Renal pelvis (tissue), 4 donors: ENCODE data around the gene SFMBT1. TPM values are rescaled to one million over a fixed set of nuclear protein-coding genes. Genes with fewer than 3 reads are reported as not detected.

Experiments
- DNase-seq: peaks from one replicate; pipeline ENCODE4 v3.0.0-alpha.2; 2013
- polyA plus RNA-seq, 3 donors: library from polyadenylated mRNA; unstranded; fragments of 120-200 nt; gene quantifications; one replicate each; pipeline ENCODE4 v1.2.1, GENCODE V29; 2013; ENCODE audit not compliant: insufficient read length in 3 of 3

The SFMBT1 gene
- polyA plus RNA-seq, 3 donors = 9.9 to 11.7 (median 10.8) TPM

DNA sequence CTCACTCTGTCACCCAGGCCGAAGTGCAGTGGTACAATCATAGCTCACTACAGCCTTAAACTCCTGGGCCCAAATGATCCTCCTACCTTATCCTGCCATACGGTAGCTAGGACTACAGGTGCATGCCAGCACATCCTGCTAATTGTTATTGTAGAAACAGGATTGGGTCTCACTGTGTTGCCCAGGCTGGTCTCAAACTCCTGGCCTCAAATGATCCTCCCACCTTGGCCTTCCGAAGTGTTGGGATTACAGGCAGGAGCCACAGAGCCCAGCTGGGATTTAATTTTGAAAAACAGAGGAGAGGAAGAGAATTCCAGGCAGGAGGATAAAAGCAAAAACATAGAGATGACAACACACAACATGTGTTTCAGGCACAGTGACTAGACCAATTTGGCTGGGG lies 40.5 kb downstream of the SFMBT1 start:
- no peak for DNase-seq

GRCh38 chr3:53003320-53003719 lies 42.6 kb downstream of the SFMBT1 start:
- DNase-seq = no peak

GRCh38 chr3:52998771-52999513 lies 46.9 kb downstream of the SFMBT1 start:
- no peak for DNase-seq

DNA sequence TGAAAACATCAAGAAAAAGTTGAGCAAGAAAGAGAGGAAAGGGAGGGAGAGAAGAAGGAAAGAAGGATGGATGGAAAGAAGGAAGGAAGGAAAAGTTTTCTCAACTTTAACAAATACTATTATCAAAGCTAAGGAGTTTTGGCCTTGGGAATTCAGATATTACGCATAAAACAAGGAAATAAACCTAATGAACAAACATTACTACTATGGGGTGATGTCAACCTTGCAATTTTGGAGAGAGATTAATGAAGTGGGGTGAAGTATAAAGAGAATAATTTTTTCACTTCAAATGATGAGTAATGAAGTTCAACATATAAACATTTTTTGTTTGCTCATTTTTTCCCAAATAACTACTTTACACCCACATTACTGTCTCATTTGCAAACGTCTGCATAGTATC lies 55.2 kb downstream of the SFMBT1 start:
- no peak for DNase-seq

DNA sequence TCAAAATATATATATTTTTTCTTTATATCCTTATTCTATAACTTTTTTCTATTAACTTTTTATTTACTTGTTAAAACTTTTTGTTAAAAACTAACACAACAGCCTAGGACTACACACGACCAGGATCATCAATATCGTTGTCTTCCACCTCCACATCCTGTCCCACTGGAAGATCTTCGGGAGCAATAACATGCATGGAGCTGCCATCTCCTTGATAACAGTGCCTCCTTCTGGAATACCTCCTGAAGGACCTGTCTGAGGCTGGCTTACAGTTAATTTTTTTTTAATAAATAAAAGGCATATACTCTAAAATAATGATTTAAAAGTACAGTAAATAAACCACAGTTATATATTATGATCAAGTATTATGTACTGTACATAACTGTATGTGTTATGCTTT lies 58.9 kb downstream of the SFMBT1 start:
- DNase-seq = no peak

GRCh38 chr3:52986049-52986448 lies 59.8 kb downstream of the SFMBT1 start:
- no peak for DNase-seq

- DNase-seq = no peak
These were observed 62.0 kb downstream of the SFMBT1 start for GRCh38 chr3:52983828-52984227.

DNA sequence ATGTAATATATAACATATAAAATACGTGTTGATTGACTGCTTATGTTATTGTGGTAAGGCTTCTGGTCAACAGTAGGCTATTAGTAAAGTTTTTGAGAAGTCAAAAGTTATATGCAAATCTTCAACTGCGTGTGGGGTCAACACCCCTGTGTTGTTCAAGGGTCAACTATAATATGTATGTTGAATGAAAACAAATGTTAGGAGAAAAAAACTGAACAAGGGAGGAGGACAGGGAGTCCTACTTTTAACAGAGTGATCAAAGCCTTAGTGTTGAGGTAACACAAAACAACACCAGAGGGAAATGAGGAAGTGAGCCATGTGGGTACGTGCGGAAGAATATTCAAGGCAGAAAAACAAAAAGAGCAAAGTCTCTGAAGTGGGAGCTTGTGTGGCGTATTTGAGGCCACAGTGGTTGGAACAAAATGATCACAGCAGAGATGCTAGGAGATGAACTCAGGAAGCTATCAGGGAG lies 62.5 kb downstream of the SFMBT1 start:
- no peak for DNase-seq

- DNase-seq = no peak
These were observed 63.0 kb downstream of the SFMBT1 start for GRCh38 chr3:52982839-52983238.

DNA sequence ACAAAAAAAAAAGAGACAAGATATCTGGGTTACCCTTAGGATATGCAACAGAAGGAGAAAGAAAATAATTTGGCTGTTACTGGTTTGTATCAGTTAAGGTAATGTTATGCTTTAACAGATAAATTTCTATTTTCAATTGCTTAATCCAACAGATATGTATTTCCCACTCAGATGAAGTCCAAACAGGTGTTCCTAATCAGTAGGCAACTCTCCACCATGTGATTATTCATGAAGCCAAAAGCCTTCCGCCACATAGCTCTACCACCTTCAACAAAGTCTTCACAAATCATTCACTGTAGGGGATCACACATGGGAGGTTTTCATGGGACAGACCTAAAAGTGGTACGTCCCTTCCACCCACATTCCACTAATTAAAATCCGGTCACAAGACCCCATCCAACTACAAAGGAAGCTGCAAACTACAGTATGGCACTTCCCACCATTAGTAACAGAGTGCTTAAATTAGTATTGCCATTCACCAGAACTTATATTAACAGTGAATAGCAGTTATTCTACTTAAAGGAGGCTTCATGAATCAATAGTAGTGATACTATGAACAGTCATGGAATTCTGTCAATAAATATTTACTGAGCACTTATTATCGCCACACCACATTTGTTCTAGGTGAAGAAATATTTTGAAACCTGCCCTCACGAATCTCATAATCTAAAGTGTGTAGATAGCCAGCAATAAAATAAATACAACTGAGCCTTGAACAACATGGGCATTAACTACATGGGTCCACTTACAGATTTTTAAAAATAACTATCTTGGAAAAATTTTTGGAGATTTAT lies 66.5 kb downstream of the SFMBT1 start:
- no peak for DNase-seq

- DNase-seq = no peak
These were observed 67.6 kb downstream of the SFMBT1 start for GRCh38 chr3:52978109-52978754.

DNA sequence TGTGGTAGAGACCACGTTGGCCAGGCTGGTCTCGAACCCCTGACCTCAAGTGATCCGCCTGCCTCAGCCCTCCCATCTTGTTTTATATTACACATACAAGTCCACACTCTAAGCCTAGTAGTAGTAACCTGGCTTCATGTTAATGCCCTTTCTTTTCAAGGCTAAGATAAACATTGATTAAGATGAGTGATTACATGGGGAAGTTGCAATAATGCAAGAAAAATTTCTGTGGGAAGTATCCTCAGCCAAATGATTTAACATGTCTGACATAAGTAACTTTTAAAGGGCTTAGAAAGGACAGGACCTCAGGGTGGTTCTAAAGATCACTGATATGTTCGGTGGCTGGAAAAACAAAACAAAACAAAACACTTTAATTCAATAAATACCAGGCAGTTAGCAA lies 72.1 kb downstream of the SFMBT1 start:
- no peak for DNase-seq

DNA sequence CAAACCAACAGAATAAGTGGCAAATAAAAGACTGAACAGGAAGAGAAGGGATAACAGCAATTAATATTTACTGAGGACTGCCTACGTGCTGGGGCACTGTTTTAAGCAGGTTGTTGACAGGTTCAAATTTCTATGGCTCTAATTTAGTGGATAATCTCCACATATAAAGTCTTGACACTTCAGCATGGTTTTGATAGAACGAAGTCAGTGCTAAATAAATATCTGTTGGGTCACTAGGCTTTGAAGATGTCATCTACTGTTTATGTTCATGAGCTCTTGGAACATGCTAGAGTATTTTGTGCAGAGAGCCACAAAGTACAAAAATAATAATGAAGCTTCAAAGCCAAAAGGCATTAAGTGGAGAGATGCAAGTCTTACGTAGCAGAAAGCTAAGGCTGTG lies 74.0 kb downstream of the SFMBT1 start:
- DNase-seq = no peak

DNA sequence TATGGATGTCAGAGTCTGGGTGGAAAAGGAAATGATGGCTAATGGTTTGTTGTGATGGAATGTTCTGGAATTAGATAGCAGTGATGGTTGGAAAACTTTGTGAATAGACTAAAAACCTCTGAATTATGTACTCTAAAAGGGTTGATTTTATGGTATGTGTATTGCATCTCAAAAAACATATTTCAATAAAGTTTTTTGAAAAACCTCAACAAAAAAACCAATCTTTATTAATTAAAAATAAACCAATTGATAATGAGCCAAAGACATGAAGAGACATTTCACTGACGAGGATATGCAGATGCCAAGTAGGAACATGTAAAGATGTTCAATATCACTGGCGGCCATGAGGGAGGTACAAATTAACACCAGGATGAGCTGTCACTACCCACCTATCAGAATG lies 78.5 kb downstream of the SFMBT1 start:
- DNase-seq = no peak

- DNase-seq = no peak
These were observed 83.7 kb downstream of the SFMBT1 start for GRCh38 chr3:52962160-52962559.

DNA sequence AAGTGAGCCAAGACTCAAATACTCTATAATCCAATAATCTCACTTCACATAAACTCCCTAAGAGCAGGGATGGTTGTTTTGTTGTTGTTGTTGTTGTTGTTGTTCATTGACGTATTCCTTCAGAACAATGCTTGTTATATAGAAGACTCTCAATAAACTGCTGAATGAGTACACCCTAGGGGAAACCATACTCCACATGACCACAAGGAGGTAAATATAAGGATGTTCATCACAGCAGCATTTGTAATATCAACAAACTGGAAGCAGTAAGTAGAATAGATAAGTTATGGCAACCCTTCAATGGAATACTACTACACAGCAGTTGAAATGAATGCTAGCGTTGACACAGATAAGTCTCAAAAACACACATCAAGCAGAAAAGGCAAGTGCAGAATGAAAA lies 86.1 kb downstream of the SFMBT1 start:
- DNase-seq = no peak

DNA sequence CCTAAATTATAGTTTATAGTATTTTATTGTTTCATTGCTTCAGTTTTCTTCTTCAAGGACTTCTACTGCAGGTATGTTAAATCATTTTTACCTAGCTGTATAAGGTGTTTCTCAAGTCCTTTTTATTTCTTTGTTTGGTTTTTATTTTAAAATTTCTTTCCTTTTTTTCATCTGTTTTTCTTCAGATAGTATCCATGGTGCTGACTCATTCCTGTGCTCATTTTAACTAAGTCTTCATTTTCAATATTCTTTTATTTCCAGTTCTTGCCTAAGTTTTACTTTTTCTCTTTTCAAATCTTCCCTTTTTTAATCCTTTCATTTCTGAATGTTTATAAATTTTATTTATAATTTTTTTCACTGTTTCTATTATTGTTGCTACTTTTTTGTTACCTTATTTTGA lies 106.3 kb downstream of the SFMBT1 start:
- DNase-seq = no peak

- peak; percentile 31 for DNase-seq
These were observed 111.0 kb downstream of the SFMBT1 start for GRCh38 chr3:52934630-52935530.

- DNase-seq = no peak
These were observed 114.0 kb downstream of the SFMBT1 start for GRCh38 chr3:52931889-52932288.

DNA sequence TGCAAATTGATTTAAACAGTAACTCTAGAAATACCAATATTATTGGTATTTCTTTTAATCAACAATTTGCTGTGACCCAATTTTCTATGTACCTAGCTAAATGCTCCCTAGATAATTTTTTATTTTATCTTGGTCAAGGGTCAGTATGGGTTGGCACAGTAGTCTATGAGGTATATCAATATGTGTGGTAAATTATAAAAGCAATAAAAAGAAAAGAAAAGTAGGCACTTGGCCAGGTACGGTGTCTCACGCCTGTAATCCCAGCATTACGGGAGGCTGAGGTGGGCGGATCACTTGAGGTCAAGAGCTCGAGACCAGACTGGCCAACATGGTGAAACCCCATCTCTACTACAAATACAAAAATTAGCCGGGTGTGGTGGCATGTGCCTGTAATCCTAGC lies 114.5 kb downstream of the SFMBT1 start:
- DNase-seq = no peak

- DNase-seq = no peak
These were observed 115.1 kb downstream of the SFMBT1 start for GRCh38 chr3:52930748-52931147.

- DNase-seq = no peak
These were observed 119.3 kb downstream of the SFMBT1 start for GRCh38 chr3:52926554-52926953.
